Endodermal cell (in vitro differentiated cells): Measurements from ENCODE around the gene HDAC11. TPM values are rescaled to one million over a fixed set of nuclear protein-coding genes. Genes with fewer than 3 reads are reported as not detected.

Source experiments
- DNase-seq: peaks from one replicate; pipeline ENCODE4 v3.0.0-alpha.2; 2017
- H3K27ac ChIP-seq: 2 replicates; pipeline ENCODE4 v1.5.1; 2013; ENCODE audit warnings: mild to moderate bottlenecking, low read depth, low read length, moderate library complexity
- H3K27me3 ChIP-seq: 2 replicates; pipeline ENCODE4 v1.6.1; 2013; ENCODE audit warnings: mild to moderate bottlenecking, low read length, moderate library complexity; ENCODE audit not compliant: insufficient read depth, control insufficient read depth, poor library complexity, severe bottlenecking
- H3K36me3 ChIP-seq: 2 replicates; pipeline ENCODE4 v1.7.0; 2013; ENCODE audit warnings: mild to moderate bottlenecking, low read length, moderate library complexity; ENCODE audit not compliant: control insufficient read depth, insufficient read depth
- H3K4me1 ChIP-seq: one replicate; pipeline ENCODE4 v1.7.0; 2013; ENCODE audit warnings: low read length; ENCODE audit not compliant: control insufficient read depth, insufficient read depth
- H3K4me3 ChIP-seq: 2 replicates; pipeline ENCODE4 v1.5.1; 2013; ENCODE audit warnings: mild to moderate bottlenecking, low read length, moderate library complexity
- H3K9ac ChIP-seq: 2 replicates; pipeline ENCODE4 v1.6.1; 2013; ENCODE audit warnings: mild to moderate bottlenecking, low read length, moderate library complexity; ENCODE audit not compliant: poor library complexity, severe bottlenecking; ENCODE audit errors: extremely low read depth
- H3K9me3 ChIP-seq: 2 replicates; pipeline ENCODE4 v1.6.1; 2013; ENCODE audit warnings: mild to moderate bottlenecking, low read length, moderate library complexity; ENCODE audit not compliant: control insufficient read depth
- H3K27ac Mint-ChIP-seq: 2 replicates; pipeline ENCODE4 v1.8.0; 2020; ENCODE audit warnings: mixed read lengths
- H3K27me3 Mint-ChIP-seq: 2 replicates; pipeline ENCODE4 v1.8.0; 2021; ENCODE audit warnings: mild to moderate bottlenecking, mixed read lengths; ENCODE audit not compliant: insufficient read depth
- H3K36me3 Mint-ChIP-seq: 2 replicates; pipeline ENCODE4 v1.8.0; 2020; ENCODE audit warnings: low read depth, mixed read lengths
- H3K4me1 Mint-ChIP-seq: 2 replicates; pipeline ENCODE4 v1.8.0; 2020; ENCODE audit warnings: mixed read lengths
- H3K4me3 Mint-ChIP-seq: 2 replicates; pipeline ENCODE4 v1.8.0; 2020; ENCODE audit warnings: mild to moderate bottlenecking, moderate library complexity, mixed read lengths
- H3K9me3 Mint-ChIP-seq: 2 replicates; pipeline ENCODE4 v1.8.0; 2020; ENCODE audit warnings: mild to moderate bottlenecking, mixed read lengths
- CTCF ChIP-seq: fragments of 200-600 bp; sonication (generic); conservative IDR thresholded peaks from 2 replicates; pipeline ENCODE4 v1.5.0; 2021; ENCODE audit warnings: antibody characterized with exemption, mild to moderate bottlenecking
- WGBS, 2 experiments: methylation state at CpG; one replicate each; pipeline versions ENCODE4 v1.1.5 to v1.1.7; 2013; ENCODE audit warnings: missing lambda C conversion rate in 2 of 2, mixed read lengths in 1 of 2; ENCODE audit not compliant: insufficient coverage in 1 of 2, insufficient read length in 1 of 2; 5-methylcytosine and 5-hydroxymethylcytosine counted together
- total RNA-seq, 2 donors: library from RNA; stranded (reverse); fragmentation: NEBNext Ultra II Directional in 1 of 2; extraction: Animal tissue kit (Norgen Biotek cat#: 25700) in 1 of 2; gene quantifications; 2 replicates in 1 of 2; 3 replicates in 1 of 2; pipeline ENCODE4 v1.2.1, GENCODE V29; 2021

The HDAC11 gene
- total RNA-seq, 2 donors from 2014 or later: 17.0 to 17.1 TPM

- Histone ChIP-seq H3K4me1 (no peaks in the 10 kb centered on the region), H3K9me3 (no peaks in the 10 kb centered on the region), H3K9ac (no peak overlapping the region), H3K36me3 (no peaks in the 10 kb centered on the region), H3K4me3 (no peak overlapping the region), H3K27me3 (no peaks in the 10 kb centered on the region), H3K27ac (no peak overlapping the region)
- Mint-ChIP-seq H3K36me3 (no peaks in the 10 kb centered on the region), H3K4me1 (peaks cover 17% of the 10 kb centered on the region), H3K27me3 (peaks cover 2% of the 10 kb centered on the region), H3K9me3 (no peaks in the 10 kb centered on the region), H3K4me3 (no peak overlapping the region), H3K27ac (no peak overlapping the region)
- DNase-seq: no peak
- no peak for TF ChIP-seq CTCF
- 88 to 92% methylated on average over 10 to 12 of the region's 12 CpGs for WGBS, 2 experiments
Observed at GRCh38 chr3:13474021-13474420, 6.1 kb upstream of the HDAC11 start.

GRCh38 chr3:13474776-13475303 lies 5.3 kb upstream of the HDAC11 start:
- H3K4me1 ChIP-seq: no peaks in the 10 kb centered on the region
- Mint-ChIP-seq H3K4me1 (peaks cover 17% of the 10 kb centered on the region), H3K27ac (no peak overlapping the region), H3K9me3 (no peaks in the 10 kb centered on the region), H3K27me3 (peaks cover 2% of the 10 kb centered on the region), H3K4me3 (no peak overlapping the region), H3K36me3 (no peaks in the 10 kb centered on the region)
- 87 to 88% methylated on average over 7 to 10 of the region's 10 CpGs for WGBS, 2 experiments
- H3K9ac ChIP-seq: no peak overlapping the region
- no peak overlapping the region for H3K4me3 ChIP-seq
- DNase-seq: no peak
- no peak overlapping the region for H3K27ac ChIP-seq
- H3K27me3 ChIP-seq: no peaks in the 10 kb centered on the region
- no peaks in the 10 kb centered on the region for H3K36me3 ChIP-seq
- no peaks in the 10 kb centered on the region for H3K9me3 ChIP-seq
- no peak for TF ChIP-seq CTCF

GRCh38 chr3:13475871-13476590 lies 4.1 kb upstream of the HDAC11 start:
- no peaks in the 10 kb centered on the region for H3K9me3 Mint-ChIP-seq
- peaks cover 21% of the 10 kb centered on the region for H3K4me1 Mint-ChIP-seq
- H3K27ac ChIP-seq: no peak overlapping the region
- H3K36me3 ChIP-seq: no peaks in the 10 kb centered on the region
- peaks cover 3% of the 10 kb centered on the region for H3K27me3 Mint-ChIP-seq
- H3K27ac Mint-ChIP-seq: no peak overlapping the region
- peaks cover 5% of the 10 kb centered on the region for H3K27me3 ChIP-seq
- H3K4me1 ChIP-seq: peaks cover 2% of the 10 kb centered on the region
- H3K9ac ChIP-seq: no peak overlapping the region
- WGBS, 2 experiments: 73 to 81% methylated on average over 3 to 7 of the region's 7 CpGs
- no peak overlapping the region for H3K4me3 ChIP-seq
- DNase-seq: no peak
- H3K36me3 Mint-ChIP-seq: no peaks in the 10 kb centered on the region
- no peaks in the 10 kb centered on the region for H3K9me3 ChIP-seq
- no peak for TF ChIP-seq CTCF
- H3K4me3 Mint-ChIP-seq: no peak overlapping the region
